ENCODE results near the gene TNPO3.
"Not testable (repeated sequence)": the region's sequence is repeated elsewhere in the genome, so short reads cannot be mapped to it uniquely, and the experiment has no call there.

The TNPO3 gene

GRCh38 chr7:129067943-129068548 is 13.1 kb upstream of the TNPO3 start:
- no peak for DNase-seq

GRCh38 chr7:129067132-129067561 is 12.2 kb upstream of the TNPO3 start:
- not testable (repeated sequence) for DNase-seq

GRCh38 chr7:129066290-129067131 is 11.6 kb upstream of the TNPO3 start:
- no peak for DNase-seq

GRCh38 chr7:129055861-129056464 is 1.1 kb upstream of the TNPO3 start:
- DNase-seq: peak; percentile 33

GRCh38 chr7:129055294-129055816 is 444 bp upstream of the TNPO3 start:
- no peak for DNase-seq

- no peak for DNase-seq
Observed at GRCh38 chr7:129053938-129054437, 923 bp downstream of the TNPO3 start.

- DNase-seq: no peak
Observed at GRCh38 chr7:129052441-129052840, 2.5 kb downstream of the TNPO3 start.

GRCh38 chr7:129051459-129051858 is 3.5 kb downstream of the TNPO3 start:
- not testable (repeated sequence) for DNase-seq

GRCh38 chr7:129047761-129048160 is 7.2 kb downstream of the TNPO3 start:
- DNase-seq: no peak

GRCh38 chr7:129045682-129046081 is 9.2 kb downstream of the TNPO3 start:
- no peak for DNase-seq

- DNase-seq: no peak
Observed at GRCh38 chr7:129043012-129043411, 11.9 kb downstream of the TNPO3 start.

GRCh38 chr7:129041142-129042085 is 13.5 kb downstream of the TNPO3 start:
- DNase-seq: no peak

- DNase-seq: not testable (repeated sequence)
Observed at GRCh38 chr7:129038468-129038867, 16.4 kb downstream of the TNPO3 start.

- no peak for DNase-seq
Observed at GRCh38 chr7:129037585-129037984, 17.3 kb downstream of the TNPO3 start.

- no peak for DNase-seq
Observed at GRCh38 chr7:129032017-129032416, 22.9 kb downstream of the TNPO3 start.

- no peak for DNase-seq
Observed at GRCh38 chr7:129030440-129030839, 24.5 kb downstream of the TNPO3 start.

- DNase-seq: no peak
Observed at GRCh38 chr7:129024125-129024524, 30.8 kb downstream of the TNPO3 start.

GRCh38 chr7:129021656-129022055 is 33.3 kb downstream of the TNPO3 start:
- no peak for DNase-seq

- no peak for DNase-seq
Observed at GRCh38 chr7:129017933-129018538, 36.9 kb downstream of the TNPO3 start.

GRCh38 chr7:129017264-129017663 is 37.6 kb downstream of the TNPO3 start:
- DNase-seq: no peak

- DNase-seq: no peak
Observed at GRCh38 chr7:129014501-129015101, 40.3 kb downstream of the TNPO3 start.

Data from left hindlimb (tissue), 1 donor.